Choroid plexus epithelial cell (primary cell): ENCODE data around the gene FGGY.

Experiments
- DNase-seq: peaks from one replicate; pipeline ENCODE4 v3.0.0-alpha.2; 2010; ENCODE audit warnings: low read depth
- H3K4me3 ChIP-seq: 2 replicates; pipeline ENCODE4 v1.5.1; 2011; ENCODE audit warnings: low read depth, mild to moderate bottlenecking, control low read depth, low read length, moderate library complexity
- CTCF ChIP-seq: conservative IDR thresholded peaks from 2 replicates; pipeline ENCODE4 v1.5.1; 2011; ENCODE audit warnings: low read depth, mild to moderate bottlenecking, control low read depth, inconsistent platforms, low read length, moderate library complexity

The FGGY gene

DNA sequence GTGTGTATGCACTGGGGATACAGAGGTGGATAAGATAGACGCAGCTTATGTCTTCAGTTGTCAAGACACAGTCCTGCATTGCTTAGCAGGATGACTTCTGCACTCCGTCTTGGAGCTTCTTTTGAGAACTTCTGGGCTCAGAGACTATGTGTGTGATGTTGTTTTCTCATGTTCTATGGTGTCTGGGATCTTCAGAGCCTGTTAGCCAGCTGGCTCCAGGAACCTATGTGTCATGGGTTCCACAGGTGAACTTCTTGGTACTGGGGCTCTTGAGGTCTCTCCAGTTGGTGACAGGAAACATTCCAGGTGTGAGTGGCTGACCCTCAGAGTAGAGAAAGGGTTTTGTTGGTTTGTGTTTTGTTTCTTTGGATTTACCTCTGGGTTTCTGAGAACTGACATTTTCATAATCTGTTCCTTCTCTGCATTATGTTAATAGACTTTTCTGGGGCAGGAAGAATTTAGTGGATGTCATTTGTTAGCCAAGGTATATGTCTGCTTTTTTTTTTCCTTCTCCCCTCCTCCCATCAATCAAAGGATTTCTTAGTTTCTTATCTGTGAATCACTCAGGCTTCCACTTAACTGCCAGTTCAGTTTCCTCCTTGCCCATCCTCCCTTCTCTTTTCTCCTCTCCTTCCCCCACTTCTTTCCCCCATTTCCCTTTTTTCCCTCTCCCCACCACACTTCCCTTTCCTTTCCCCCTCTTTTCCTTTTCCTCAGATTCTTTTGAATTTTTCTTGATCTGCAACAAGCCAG, 18.1 kb downstream of the FGGY start:
- no peak overlapping the region for H3K4me3 ChIP-seq
- no peak for DNase-seq
- TF ChIP-seq CTCF, result no peak

GRCh38 chr1:59315529-59316463, 18.9 kb downstream of the FGGY start:
- no peak for TF ChIP-seq CTCF
- DNase-seq, result peak; percentile 14
- H3K4me3 ChIP-seq, result no peak overlapping the region

- no peak for TF ChIP-seq CTCF
- DNase-seq, result peak; percentile 89
- peak overlapping the region; percentile 32 for H3K4me3 ChIP-seq
These were observed 19.7 kb downstream of the FGGY start for GRCh38 chr1:59316497-59317128.

- no peak overlapping the region for H3K4me3 ChIP-seq
- TF ChIP-seq CTCF, result no peak
- DNase-seq, result no peak
These were observed 20.4 kb downstream of the FGGY start for GRCh38 chr1:59317343-59317742.

DNA sequence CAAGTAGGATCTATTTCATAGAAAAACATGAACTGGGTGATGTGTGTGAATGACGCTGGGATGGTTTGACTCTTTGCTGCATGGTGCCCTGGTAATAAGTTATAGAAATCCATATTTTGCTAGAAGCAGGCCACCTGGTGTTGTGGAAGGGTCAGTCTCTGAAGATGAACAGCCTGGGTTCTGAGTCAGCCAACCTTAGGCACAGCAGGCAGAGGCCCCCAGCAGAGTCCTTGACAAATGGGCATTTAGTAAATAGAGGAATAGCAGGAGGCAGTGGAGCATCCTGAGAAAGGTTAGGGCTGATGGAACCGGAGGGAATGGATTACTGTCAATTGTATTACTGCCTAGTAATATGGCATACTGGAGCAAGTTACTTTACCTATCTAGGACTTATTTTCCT, 20.9 kb downstream of the FGGY start:
- no peak overlapping the region for H3K4me3 ChIP-seq
- peak; percentile 22 for TF ChIP-seq CTCF
- DNase-seq, result peak; percentile 61

DNA sequence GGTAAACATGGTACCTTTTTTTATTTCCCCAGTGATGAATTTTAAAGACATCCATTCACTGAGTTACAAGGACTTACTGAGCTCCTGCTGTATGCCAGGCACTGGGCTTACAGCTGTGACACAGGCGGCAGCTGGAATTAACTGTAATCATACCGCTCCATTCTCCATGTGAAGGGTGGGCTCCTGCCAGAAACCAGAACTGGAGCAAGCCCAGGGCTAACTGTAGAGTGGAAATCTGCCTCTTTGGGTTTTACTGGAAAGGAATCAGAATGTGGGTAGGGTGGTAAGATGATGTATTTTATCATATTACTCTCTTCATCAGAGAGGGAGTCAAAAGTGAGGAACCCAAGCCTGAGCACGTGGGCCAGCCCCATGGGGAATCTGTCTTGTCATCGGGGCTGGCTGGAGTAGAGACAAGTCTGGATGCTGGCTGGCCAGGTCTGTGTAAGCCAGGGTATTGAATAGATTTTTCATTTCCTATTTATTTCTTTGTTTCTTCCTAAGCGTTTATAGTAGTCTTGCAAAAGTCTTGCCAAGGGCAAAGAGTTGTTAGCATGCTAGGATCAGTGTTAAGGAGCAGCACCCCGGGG, 21.5 kb downstream of the FGGY start:
- no peak for DNase-seq
- no peak overlapping the region for H3K4me3 ChIP-seq
- TF ChIP-seq CTCF, result no peak
